ENCODE measurements around the gene PRKX.
"Not testable (repeated sequence)": the region's sequence is repeated elsewhere in the genome, so short reads cannot be mapped to it uniquely, and the experiment has no call there.

The PRKX gene

GRCh38 chrX:3707673-3708274 lies 5.7 kb downstream of the PRKX start:
- peak in 2 of 3 experiments; percentile 39 to 81 for DNase-seq

GRCh38 chrX:3706481-3706880 lies 7.0 kb downstream of the PRKX start:
- no peak for DNase-seq

- DNase-seq: not testable (repeated sequence)
Measured at GRCh38 chrX:3703251-3703650, 10.2 kb downstream of the PRKX start.

GRCh38 chrX:3702095-3702494 lies 11.4 kb downstream of the PRKX start:
- DNase-seq: not testable (repeated sequence)

GRCh38 chrX:3701445-3701928 lies 12.0 kb downstream of the PRKX start:
- DNase-seq: not testable (repeated sequence)

- DNase-seq: no peak
Measured at GRCh38 chrX:3699821-3700381, 13.5 kb downstream of the PRKX start.

- peak in 2 of 3 experiments; percentile 52 to 78 for DNase-seq
Measured at GRCh38 chrX:3697701-3698279, 15.7 kb downstream of the PRKX start.

GRCh38 chrX:3697220-3697684 lies 16.2 kb downstream of the PRKX start:
- DNase-seq: no peak

- DNase-seq: no peak
Measured at GRCh38 chrX:3695536-3695935, 17.9 kb downstream of the PRKX start.

GRCh38 chrX:3690140-3690539 lies 23.3 kb downstream of the PRKX start:
- DNase-seq: no peak

- DNase-seq: not testable (repeated sequence)
Measured at GRCh38 chrX:3683236-3683635, 30.2 kb downstream of the PRKX start.

- DNase-seq: no peak
Measured at GRCh38 chrX:3680459-3680858, 33.0 kb downstream of the PRKX start.

- DNase-seq: no peak
Measured at GRCh38 chrX:3679669-3680068, 33.8 kb downstream of the PRKX start.

GRCh38 chrX:3678328-3678727 lies 35.1 kb downstream of the PRKX start:
- DNase-seq: no peak

- DNase-seq: no peak
Measured at GRCh38 chrX:3674881-3675280, 38.6 kb downstream of the PRKX start.

- DNase-seq: no peak
Measured at GRCh38 chrX:3669841-3670475, 43.5 kb downstream of the PRKX start.

GRCh38 chrX:3666975-3667374 lies 46.5 kb downstream of the PRKX start:
- DNase-seq: no peak

- no peak for DNase-seq
Measured at GRCh38 chrX:3664921-3665320, 48.5 kb downstream of the PRKX start.

- not testable (repeated sequence) for DNase-seq
Measured at GRCh38 chrX:3663576-3664250, 49.7 kb downstream of the PRKX start.

- DNase-seq: no peak
Measured at GRCh38 chrX:3659761-3660160, 53.7 kb downstream of the PRKX start.

GRCh38 chrX:3655181-3655580 lies 58.3 kb downstream of the PRKX start:
- no peak for DNase-seq

GRCh38 chrX:3653111-3653510 lies 60.3 kb downstream of the PRKX start:
- DNase-seq: no peak

- peak in 2 of 3 experiments; percentile 8 to 60 for DNase-seq
Measured at GRCh38 chrX:3651277-3651676, 62.2 kb downstream of the PRKX start.
